H1 (cell line): ENCODE data around the gene DUSP10. TPM values are rescaled to one million over a fixed set of nuclear protein-coding genes. Genes with fewer than 3 reads are reported as not detected.

Experiments
- CTCF ChIA-PET: fragments of 300-600 bp; sonication (Branson Sonifier 250); formaldehyde crosslinking; loops from one replicate; lab custom pipeline; 2021; ENCODE audit not compliant: partially characterized antibody; lab: Charles Lee
- POLR2A ChIA-PET: fragments of 300-600 bp; sonication (Branson Sonifier 250); formaldehyde crosslinking; loops from one replicate; lab custom pipeline; 2021; ENCODE audit warnings: inconsistent platforms; ENCODE audit not compliant: partially characterized antibody; lab: Charles Lee
- DNase-seq, 2 experiments: peaks; one replicate each; pipeline versions ENCODE4 v3.0.0 to v3.0.0-alpha.2; 2010 to 2022; ENCODE audit warnings: low spot score in 2 of 2, low read depth in 1 of 2, mixed read lengths in 1 of 2
- FAIRE-seq: peaks from 2 replicates; lab custom pipeline; 2011; peaks lifted over from hg19 to GRCh38; lab: Jason Lieb, UNC
- H2AFZ ChIP-seq: 2 replicates; pipeline ENCODE4 v1.8.1; 2012; ENCODE audit warnings: low read length, inconsistent platforms
- H2AK5ac ChIP-seq: 2 replicates; pipeline ENCODE4 v1.6.1; 2013; ENCODE audit warnings: low read depth, low read length
- H2BK120ac ChIP-seq: replicated peaks from 2 replicates; pipeline ENCODE3; 2013; ENCODE audit warnings: low read depth, low read length, inconsistent platforms
- H2BK12ac ChIP-seq: 2 replicates; pipeline ENCODE4 v1.6.1; 2013; ENCODE audit warnings: low read depth, low read length
- H2BK15ac ChIP-seq: 2 replicates; pipeline ENCODE4 v1.6.1; 2013; ENCODE audit warnings: low read length
- H2BK20ac ChIP-seq: 2 replicates; pipeline ENCODE4 v1.6.1; 2013; ENCODE audit warnings: low read length
- H2BK5ac ChIP-seq: 2 replicates; pipeline ENCODE4 v1.6.1; 2013; ENCODE audit warnings: low read depth, low read length
- H3K14ac ChIP-seq: 2 replicates; pipeline ENCODE4 v1.6.1; 2013; ENCODE audit warnings: inconsistent platforms; ENCODE audit not compliant: insufficient read length
- H3K18ac ChIP-seq: 2 replicates; pipeline ENCODE4 v1.6.1; 2013; ENCODE audit warnings: low read length; ENCODE audit errors: extremely low read depth
- H3K23ac ChIP-seq: 2 replicates; pipeline ENCODE4 v1.6.1; 2013; ENCODE audit warnings: inconsistent platforms; ENCODE audit not compliant: insufficient read length
- H3K23me2 ChIP-seq: 2 replicates; pipeline ENCODE4 v1.6.1; 2013; ENCODE audit warnings: low read depth, low read length
- H3K27ac ChIP-seq: 2 replicates; pipeline ENCODE4 v1.6.1; 2011; ENCODE audit warnings: low read depth, low read length, inconsistent platforms
- H3K27me3 ChIP-seq, 4 experiments: replicated peaks in 1 of 4; 1 replicate in 1 of 4; 2 replicates in 3 of 4; pipeline versions ENCODE4 v1.6.1 to v1.8.1; 2011 to 2013; ENCODE audit warnings: low read length in 3 of 4, mild to moderate bottlenecking in 3 of 4, inconsistent platforms in 2 of 4, mixed read lengths in 2 of 4, moderate library complexity in 1 of 4; ENCODE audit not compliant: control insufficient read depth in 3 of 4, insufficient read depth in 3 of 4; ENCODE audit errors: extremely low read depth in 1 of 4
- H3K36me3 ChIP-seq, 4 experiments: 2 replicates each; pipeline versions ENCODE4 v1.6.1 to v1.8.1; 2011 to 2013; ENCODE audit warnings: mild to moderate bottlenecking in 4 of 4, low read length in 3 of 4, moderate library complexity in 2 of 4, control low read depth in 1 of 4, inconsistent platforms in 1 of 4; ENCODE audit not compliant: insufficient read depth in 4 of 4, control insufficient read depth in 2 of 4
- H3K4ac ChIP-seq: replicated peaks from 2 replicates; pipeline ENCODE3; 2013; ENCODE audit warnings: low read length, low read depth, mixed read lengths, inconsistent platforms; ENCODE audit not compliant: insufficient read length
- H3K4me1 ChIP-seq, 4 experiments: replicated peaks in 1 of 4; 1 replicate in 1 of 4; 2 replicates in 3 of 4; pipeline versions ENCODE4 v1.6.1 to v1.8.1; 2011 to 2013; ENCODE audit warnings: low read length in 3 of 4, inconsistent platforms in 2 of 4, mixed read lengths in 1 of 4; ENCODE audit not compliant: insufficient read depth in 4 of 4, control insufficient read depth in 3 of 4
- H3K4me2 ChIP-seq, 2 experiments: 2 replicates each; pipeline versions ENCODE4 v1.6.1 to v1.8.1; 2011 to 2013; ENCODE audit warnings: low read depth in 2 of 2, low read length in 2 of 2, control low read depth in 1 of 2, inconsistent platforms in 1 of 2, mild to moderate bottlenecking in 1 of 2; ENCODE audit not compliant: insufficient read depth in 1 of 2
- H3K4me3 ChIP-seq, 4 experiments: fragments of 200-600, 300-600 bp in 1 of 4; sonication (generic), shearing (Covaris generic), sonication (Bioruptor Twin) in 1 of 4; 2 replicates each; pipeline versions ENCODE4 v1.5.1 to v1.8.1; 2011 to 2016; ENCODE audit warnings: low read length in 4 of 4, low read depth in 3 of 4, control low read depth in 2 of 4, inconsistent platforms in 2 of 4, mild to moderate bottlenecking in 2 of 4, mixed read lengths in 1 of 4, moderate library complexity in 1 of 4; ENCODE audit not compliant: insufficient read depth in 2 of 4; ENCODE audit errors: extremely low read depth in 1 of 4
- H3K56ac ChIP-seq: replicated peaks from 2 replicates; pipeline ENCODE3; 2013; ENCODE audit warnings: low read depth, mild to moderate bottlenecking, mixed read lengths, low read length, inconsistent platforms; ENCODE audit not compliant: insufficient read length
- H3K79me1 ChIP-seq: 2 replicates; pipeline ENCODE4 v1.6.1; 2013; ENCODE audit warnings: low read depth, low read length, control low read depth
- H3K79me2 ChIP-seq, 2 experiments: 2 replicates each; pipeline versions ENCODE4 v1.6.1 to v1.8.1; 2012 to 2013; ENCODE audit warnings: low read length in 2 of 2, mild to moderate bottlenecking in 2 of 2, inconsistent platforms in 1 of 2; ENCODE audit not compliant: insufficient read depth in 2 of 2, control insufficient read depth in 1 of 2
- H3K9ac ChIP-seq, 4 experiments: replicated peaks in 1 of 4; 1 replicate in 1 of 4; 2 replicates in 3 of 4; pipeline versions ENCODE4 v1.6.1 to v1.8.1; 2011 to 2013; ENCODE audit warnings: low read depth in 3 of 4, low read length in 3 of 4, control low read depth in 2 of 4, mild to moderate bottlenecking in 2 of 4, moderate library complexity in 2 of 4, inconsistent platforms in 1 of 4; ENCODE audit errors: extremely low read depth in 1 of 4
- H3K9me3 ChIP-seq, 2 experiments: 2 replicates each; pipeline versions ENCODE4 v1.6.1 to v1.8.1; 2012 to 2013; ENCODE audit warnings: mild to moderate bottlenecking in 2 of 2, moderate library complexity in 2 of 2, control low read depth in 1 of 2, inconsistent platforms in 1 of 2, low read depth in 1 of 2, low read length in 1 of 2, mixed read lengths in 1 of 2; ENCODE audit not compliant: insufficient read depth in 2 of 2
- H4K20me1 ChIP-seq, 2 experiments: replicated peaks in 1 of 2; 2 replicates each; pipeline versions ENCODE3 to v1.8.1; 2011 to 2013; ENCODE audit warnings: inconsistent platforms in 2 of 2, low read length in 2 of 2, mild to moderate bottlenecking in 1 of 2; ENCODE audit not compliant: insufficient read depth in 2 of 2, control insufficient read depth in 1 of 2
- H4K5ac ChIP-seq: 2 replicates; pipeline ENCODE4 v1.6.1; 2013; ENCODE audit warnings: low read length, low read depth, mixed read lengths, inconsistent platforms; ENCODE audit not compliant: insufficient read length
- H4K8ac ChIP-seq: 2 replicates; pipeline ENCODE4 v1.8.0; 2013; ENCODE audit warnings: mild to moderate bottlenecking, moderate library complexity, low read length, inconsistent platforms; ENCODE audit not compliant: insufficient read depth; ENCODE audit errors: extremely low read depth
- H4K91ac ChIP-seq: replicated peaks from 2 replicates; pipeline ENCODE3; 2013; ENCODE audit warnings: low read length, mixed read lengths, inconsistent platforms; ENCODE audit not compliant: insufficient read length
- CREB1 ChIP-seq: IDR thresholded peaks from 2 replicates; pipeline ENCODE4 v1.6.1; 2012; ENCODE audit warnings: inconsistent platforms
- RAD21 ChIP-seq, 2 experiments: IDR thresholded peaks in 1 of 2; conservative IDR thresholded peaks in 1 of 2; 2 replicates each; pipeline ENCODE4 v1.6.1; 2011; ENCODE audit warnings: low read depth in 2 of 2, low read length in 2 of 2, improper control_type of control experiment in 1 of 2, inconsistent platforms in 1 of 2, mild to moderate bottlenecking in 1 of 2, moderate library complexity in 1 of 2
- SP2 ChIP-seq: IDR thresholded peaks from 2 replicates; pipeline ENCODE4 v1.6.1; 2012; ENCODE audit warnings: mild to moderate bottlenecking, low read length, inconsistent platforms
- WGBS, 2 experiments: shearing (Covaris generic) in 1 of 2; methylation state at CpG; one replicate each; pipeline versions ENCODE4 v1.1.6 to v1.1.7; 2013 to 2015; ENCODE audit warnings: low lambda C conversion rate in 2 of 2, mixed read lengths in 2 of 2, inconsistent platforms in 1 of 2, low coverage in 1 of 2, missing lambda C conversion rate in 1 of 2; ENCODE audit not compliant: insufficient replicate concordance in 2 of 2, insufficient coverage in 1 of 2, insufficient read length in 1 of 2; ENCODE audit errors: extremely low coverage in 1 of 2, missing lambda C conversion rate in 1 of 2; 5-methylcytosine and 5-hydroxymethylcytosine counted together
- polyA plus RNA-seq, 7 experiments: library from polyadenylated mRNA; depleted of rRNA in 3 of 7; stranded (reverse) in 5 of 7; unstranded in 2 of 7; fragments of >200 nt in 5 of 7; fragments of 200-250 nt in 2 of 7; gene quantifications; 1 replicate in 5 of 7; 2 replicates in 1 of 7; 4 replicates in 1 of 7; pipeline versions ENCODE4 v1.2.1 to v1.2.3, GENCODE V29; 2011 to 2013; ENCODE audit warnings: missing spikeins in 2 of 7, mixed read lengths in 2 of 7
- total RNA-seq: library from RNA; stranded (reverse); fragmentation: NEBNext Ultra II Directional; extraction: Animal tissue kit (Norgen Biotek cat#: 25700); gene quantifications from 2 replicates; pipeline ENCODE4 v1.2.1, GENCODE V29; 2021

Gene DUSP10
- total and polyA plus RNA-seq, 2 of the 8 experiments (the other 6 are each of a cell fraction or from before 2014, with no cell fraction given) = 1.2 TPM

DNA sequence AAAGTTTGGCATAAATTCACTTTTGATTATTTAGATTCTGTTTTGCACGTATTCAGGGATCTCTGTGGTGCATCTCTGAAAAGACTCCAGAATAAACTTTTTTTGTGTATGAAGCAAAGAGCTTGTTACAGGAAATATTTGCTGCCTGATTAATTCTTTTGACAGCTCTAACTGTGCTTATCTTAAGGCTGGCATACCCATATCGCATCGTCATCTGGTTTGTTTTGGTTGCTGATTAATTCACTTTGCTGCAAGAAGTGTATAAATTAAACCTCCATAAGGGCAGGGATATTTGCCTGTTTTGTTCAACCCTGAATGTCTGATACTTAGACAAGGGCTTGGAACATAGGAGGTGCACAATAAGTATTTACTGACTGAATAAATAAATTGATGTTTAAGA is 17.5 kb upstream of the DUSP10 start:
- Histone ChIP-seq H3K4ac (no peak overlapping the region), H3K27me3 (no peaks in the 10 kb centered on the region), H2BK120ac (no peak overlapping the region), H3K56ac (no peak overlapping the region), H4K8ac (no peak overlapping the region), H3K36me3 (no peaks in the 10 kb centered on the region), H3K4me2 (no peak overlapping the region), H3K23me2 (no peaks in the 10 kb centered on the region), H3K4me1 (no peaks in the 10 kb centered on the region), H4K20me1 (no peaks in the 10 kb centered on the region), H3K23ac (no peak overlapping the region), H2BK5ac (no peak overlapping the region), H3K18ac (no peak overlapping the region), H2BK15ac (no peak overlapping the region), H2AK5ac (no peak overlapping the region), H4K91ac (no peak overlapping the region), H2BK12ac (no peak overlapping the region), H4K5ac (no peak overlapping the region), H3K79me1 (no peaks in the 10 kb centered on the region), H3K9ac (no peak overlapping the region), H3K4me3 (no peak overlapping the region), H3K9me3 (no peaks in the 10 kb centered on the region), H3K14ac (no peak overlapping the region), H2BK20ac (no peak overlapping the region), H3K79me2 (no peaks in the 10 kb centered on the region), H3K27ac (no peak overlapping the region), H2AFZ (no peak overlapping the region)
- POLR2A ChIA-PET = no interaction called here
- TF ChIP-seq SP2 (no peak), CREB1 (no peak), RAD21 (IDR thresholded peaks at IDR 0.05 in 1 of 2, conservative IDR thresholded peaks at IDR 0.05 in 1 of 2; ENCODE audit: low read depth in 2 of 2, low read length in 2 of 2) (no peak)
- 93% methylated on average over 3 of the region's 3 CpGs; no CpG with 5 or more reads in 1 of the 2 experiments for WGBS, 2 experiments
- CTCF ChIA-PET = no interaction called here
- DNase-seq = no peak
- FAIRE-seq = no peak
